Activated naive CD4-positive, alpha-beta T cell treated with anti-CD3 and anti-CD28 coated beads, Interleukin-2, amount 50 U/mL, for 72 hours (primary cell): Measurements from ENCODE around the gene PRPH2. TPM values are rescaled to one million over a fixed set of nuclear protein-coding genes. Genes with fewer than 3 reads are reported as not detected.

Experiments used
- ATAC-seq, 2 donors: fragments of 150-1000 bp; cut with Tn5 transposase; 2 replicates each; pipeline ENCODE4 v1.10.0; 2021; ENCODE audit warnings: mild to moderate bottlenecking in 2 of 2, moderate library complexity in 2 of 2
- DNase-seq, 2 donors: peaks; one replicate each; pipeline ENCODE4 v3.0.0; 2021 to 2022; ENCODE audit warnings: low spot score in 2 of 2
- H3K27ac Mint-ChIP-seq, 2 donors: one replicate each; pipeline ENCODE4 v1.8.0; 2022; ENCODE audit warnings: mild to moderate bottlenecking in 2 of 2, mixed read lengths in 2 of 2
- H3K36me3 Mint-ChIP-seq, 2 donors: one replicate each; pipeline ENCODE4 v1.8.0; 2022; ENCODE audit warnings: mixed read lengths in 2 of 2
- H3K9me3 Mint-ChIP-seq, 2 donors: one replicate each; pipeline ENCODE4 v1.8.0; 2022; ENCODE audit warnings: mixed read lengths in 2 of 2
- total RNA-seq, 2 donors: library from RNA; stranded (reverse); gene quantifications; one replicate each; pipeline ENCODE4 v1.2.3, GENCODE V29; 2022

The PRPH2 gene
- total RNA-seq: not detected

DNA sequence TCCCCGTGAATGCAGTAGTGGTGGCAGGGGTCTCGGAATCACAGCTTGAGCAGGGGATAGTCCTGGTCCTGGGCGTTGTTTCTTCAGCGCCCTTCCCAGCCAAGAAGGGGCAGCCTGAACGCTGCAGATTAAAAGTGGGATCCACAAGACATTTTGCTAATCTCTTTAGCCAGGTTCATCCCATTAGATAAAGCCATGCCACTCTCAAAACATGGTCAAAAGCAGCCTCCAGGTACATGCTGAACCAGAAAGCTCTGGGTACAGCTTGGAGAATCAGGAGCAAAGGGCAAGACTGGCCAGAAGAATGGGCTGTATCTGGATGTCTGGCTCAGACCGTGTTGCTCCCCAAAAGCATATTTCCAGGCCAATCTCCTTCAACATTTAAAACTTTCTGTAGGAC is at the start of gene PRPH2:
Gene PRPH2 (minus strand): TSS at position 101 of the 400 bp plus-strand sequence. CDS start 263 bp downstream, outside the sequence.
- Mint-ChIP-seq H3K9me3 (no peaks in the 10 kb centered on the region), H3K36me3 (no peaks in the 10 kb centered on the region), H3K27ac (no peak within 1 kb of the TSS)
- ATAC-seq (no peak), DNase-seq (no peak)

DNA sequence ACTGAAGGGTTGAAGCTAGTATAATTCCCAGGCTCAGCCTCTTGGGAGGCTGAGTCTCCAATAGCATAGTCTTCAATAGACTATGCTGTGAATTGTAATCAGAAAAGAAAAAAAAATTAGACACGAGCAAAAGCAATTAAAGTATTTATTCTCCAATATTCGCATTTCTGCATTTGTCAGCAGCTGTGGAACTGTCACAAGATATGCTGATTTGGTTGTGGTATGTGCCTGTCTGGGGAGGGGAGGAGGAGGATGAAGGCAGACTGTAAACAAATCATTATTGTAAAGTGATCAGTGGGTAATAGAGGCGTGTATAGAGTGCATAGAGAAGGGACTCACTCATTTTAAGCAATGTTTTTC is 49.3 kb upstream of the PRPH2 start:
- DNase-seq (no peak), ATAC-seq (no peak)
- peak overlapping the region; percentile 34 to 96 for H3K27ac Mint-ChIP-seq
- no peaks in the 10 kb centered on the region for H3K9me3 Mint-ChIP-seq
- peaks cover 5 to 10% of the 10 kb centered on the region in 2 donors for H3K36me3 Mint-ChIP-seq

GRCh38 chr6:42769836-42770235 is 47.4 kb upstream of the PRPH2 start:
- DNase-seq: no peak
- H3K36me3 Mint-ChIP-seq: peaks cover 5 to 10% of the 10 kb centered on the region in 2 donors
- no peak overlapping the region for H3K27ac Mint-ChIP-seq
- ATAC-seq: no peak
- no peaks in the 10 kb centered on the region for H3K9me3 Mint-ChIP-seq

GRCh38 chr6:42769051-42769450 is 46.7 kb upstream of the PRPH2 start:
- peaks cover 5 to 10% of the 10 kb centered on the region in 2 donors for H3K36me3 Mint-ChIP-seq
- no peaks in the 10 kb centered on the region for H3K9me3 Mint-ChIP-seq
- H3K27ac Mint-ChIP-seq: no peak overlapping the region
- ATAC-seq (no peak), DNase-seq (no peak)

DNA sequence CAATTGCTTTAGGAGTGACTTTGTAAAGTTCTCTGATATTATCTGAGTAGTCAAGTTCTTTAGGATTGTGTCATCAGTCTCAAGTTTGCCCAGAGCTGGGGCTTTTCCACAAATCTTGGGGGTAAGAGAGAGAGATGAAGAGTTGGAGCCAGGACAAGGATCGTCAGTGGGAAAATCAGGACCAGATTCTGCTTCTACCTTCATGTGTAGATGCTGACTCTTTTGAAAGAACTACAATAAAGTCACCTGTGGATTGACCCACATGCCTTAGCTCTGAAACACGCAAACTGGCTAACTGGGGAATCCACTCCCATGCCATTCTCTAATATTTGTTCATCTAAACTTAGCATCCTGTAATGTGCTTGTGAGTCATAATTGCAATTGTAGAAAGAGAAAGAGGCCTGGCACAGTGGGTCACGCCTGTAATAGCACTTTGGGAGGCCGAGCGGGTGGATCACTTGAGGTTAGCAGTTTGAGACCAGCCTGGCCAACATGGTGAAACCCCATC is 43.8 kb upstream of the PRPH2 start:
- H3K9me3 Mint-ChIP-seq: no peaks in the 10 kb centered on the region
- H3K27ac Mint-ChIP-seq: no peak overlapping the region
- no peak for ATAC-seq

GRCh38 chr6:42764911-42765648 is 42.7 kb upstream of the PRPH2 start:
- ATAC-seq (no peak), DNase-seq (no peak)
- no peak overlapping the region for H3K27ac Mint-ChIP-seq
- H3K9me3 Mint-ChIP-seq: no peaks in the 10 kb centered on the region
- no peaks in the 10 kb centered on the region for H3K36me3 Mint-ChIP-seq

More for the DNA sequence above, 43.8 kb upstream of the PRPH2 start:
- H3K36me3 Mint-ChIP-seq: peaks cover 5% of the 10 kb centered on the region in 2 donors
- DNase-seq: no peak

DNA sequence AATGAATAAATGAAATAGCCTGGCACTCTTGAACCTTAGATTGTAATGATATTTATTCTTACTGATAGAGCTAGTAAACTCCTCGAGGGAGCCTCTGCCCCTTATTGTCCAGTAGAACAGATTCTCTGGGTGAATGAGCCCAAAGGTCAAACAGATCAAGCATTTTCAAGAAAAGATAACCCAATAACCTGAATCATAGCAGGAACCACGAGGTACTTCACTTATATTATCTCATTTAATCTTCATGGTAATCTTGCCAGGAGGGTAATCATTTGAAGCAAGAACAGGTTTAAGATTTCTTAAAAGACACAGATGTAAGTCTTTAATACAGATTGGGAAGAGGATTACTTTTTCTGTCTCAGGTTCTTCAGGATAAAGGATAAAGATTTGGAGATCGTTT is 40.6 kb upstream of the PRPH2 start:
- ATAC-seq (no peak), DNase-seq (no peak)
- no peak overlapping the region for H3K27ac Mint-ChIP-seq
- no peaks in the 10 kb centered on the region for H3K9me3 Mint-ChIP-seq
- no peaks in the 10 kb centered on the region for H3K36me3 Mint-ChIP-seq

DNA sequence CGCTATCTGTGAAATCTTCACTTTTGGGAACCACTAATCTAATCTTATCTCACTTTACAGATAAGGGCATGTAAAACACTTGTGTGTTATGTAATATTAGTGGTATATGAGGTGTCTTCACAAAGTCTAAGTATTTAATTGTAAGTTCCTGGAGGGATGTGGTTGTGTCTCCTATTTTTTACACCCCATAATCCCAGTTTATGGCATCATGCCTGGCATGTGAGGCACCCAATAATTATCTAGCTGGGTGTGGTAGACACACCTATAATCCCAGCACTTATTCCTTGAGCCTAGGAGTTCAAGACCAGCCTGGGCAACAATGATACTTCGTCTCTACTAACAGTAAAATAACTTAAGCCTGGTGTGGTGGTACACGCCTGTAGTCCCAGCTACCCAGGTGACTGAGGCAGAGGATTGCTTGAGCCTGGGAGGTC is 40.0 kb upstream of the PRPH2 start:
- H3K27ac Mint-ChIP-seq: no peak overlapping the region
- DNase-seq: no peak
- ATAC-seq: no peak
- no peaks in the 10 kb centered on the region for H3K9me3 Mint-ChIP-seq
- no peaks in the 10 kb centered on the region for H3K36me3 Mint-ChIP-seq

DNA sequence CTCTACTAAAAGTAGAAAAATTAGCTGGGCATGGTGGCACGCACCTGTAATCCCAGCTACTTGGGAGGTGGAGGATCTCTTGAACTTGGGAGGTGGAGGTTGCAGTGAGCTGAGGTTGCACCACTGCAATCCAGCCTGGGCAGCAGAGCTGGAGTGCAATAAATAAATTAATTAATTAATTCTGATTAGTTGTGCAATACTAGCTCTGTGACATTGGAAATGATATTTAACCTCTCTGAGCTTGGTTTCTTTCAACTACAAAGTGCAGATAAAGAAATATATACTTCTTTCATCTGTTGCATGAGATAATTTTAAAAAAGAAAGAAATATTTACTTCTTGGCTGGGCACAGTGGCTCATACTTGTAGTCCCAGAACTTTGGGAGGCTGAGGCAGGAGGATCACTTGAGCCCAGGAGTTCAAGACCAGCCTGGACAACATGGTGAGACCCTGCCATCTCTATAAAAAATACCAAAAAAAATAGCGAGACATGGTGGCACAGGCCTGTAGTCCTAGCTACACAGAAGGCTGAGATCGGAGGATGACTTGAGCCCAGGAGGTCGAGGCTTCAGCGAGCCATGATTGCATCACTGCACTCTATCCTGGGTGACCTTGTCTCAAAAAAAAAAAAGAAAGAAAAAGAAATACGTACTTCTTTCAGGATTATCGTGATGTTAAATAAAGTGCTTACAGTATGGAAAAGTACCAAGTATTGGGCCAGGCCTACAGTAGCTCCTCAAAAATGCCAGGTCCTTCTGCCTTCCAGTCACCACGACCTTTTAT is 39.1 kb upstream of the PRPH2 start:
- no peak overlapping the region for H3K27ac Mint-ChIP-seq
- H3K36me3 Mint-ChIP-seq: no peaks in the 10 kb centered on the region
- DNase-seq (no peak), ATAC-seq (no peak)
- no peaks in the 10 kb centered on the region for H3K9me3 Mint-ChIP-seq

GRCh38 chr6:42758756-42759430 is 36.5 kb upstream of the PRPH2 start:
- ATAC-seq (no peak), DNase-seq (no peak)
- Mint-ChIP-seq H3K9me3 (no peaks in the 10 kb centered on the region), H3K36me3 (no peaks in the 10 kb centered on the region), H3K27ac (peak overlapping the region in 1 of 2 donors; percentile 7)

GRCh38 chr6:42756722-42757121 is 34.3 kb upstream of the PRPH2 start:
- ATAC-seq (no peak), DNase-seq (no peak)
- Mint-ChIP-seq H3K27ac (no peak overlapping the region), H3K9me3 (no peaks in the 10 kb centered on the region), H3K36me3 (peaks cover 0 to 6% of the 10 kb centered on the region in 2 donors)

DNA sequence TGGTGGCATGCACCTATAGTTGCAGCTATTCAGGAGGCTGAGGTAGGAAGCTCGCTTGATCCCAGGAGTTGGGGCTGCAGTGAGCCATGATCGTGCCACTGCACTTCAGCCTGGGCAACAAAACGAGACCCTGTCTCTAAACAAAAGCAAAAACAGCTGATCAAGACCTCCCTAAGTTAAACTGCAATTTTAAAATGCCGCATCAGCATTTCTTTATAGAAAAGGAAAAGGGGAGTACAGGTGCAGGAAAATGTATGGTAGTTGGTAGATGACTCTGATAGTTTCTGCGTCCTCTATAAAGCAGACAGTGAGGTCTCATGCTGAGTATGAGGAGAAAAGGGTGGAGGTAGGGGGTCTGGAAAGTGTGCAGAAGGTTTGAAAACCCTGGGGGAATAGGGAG is 32.4 kb upstream of the PRPH2 start:
- Mint-ChIP-seq H3K27ac (no peak overlapping the region), H3K36me3 (peaks cover 0 to 6% of the 10 kb centered on the region in 2 donors), H3K9me3 (no peaks in the 10 kb centered on the region)
- DNase-seq (no peak), ATAC-seq (no peak)

DNA sequence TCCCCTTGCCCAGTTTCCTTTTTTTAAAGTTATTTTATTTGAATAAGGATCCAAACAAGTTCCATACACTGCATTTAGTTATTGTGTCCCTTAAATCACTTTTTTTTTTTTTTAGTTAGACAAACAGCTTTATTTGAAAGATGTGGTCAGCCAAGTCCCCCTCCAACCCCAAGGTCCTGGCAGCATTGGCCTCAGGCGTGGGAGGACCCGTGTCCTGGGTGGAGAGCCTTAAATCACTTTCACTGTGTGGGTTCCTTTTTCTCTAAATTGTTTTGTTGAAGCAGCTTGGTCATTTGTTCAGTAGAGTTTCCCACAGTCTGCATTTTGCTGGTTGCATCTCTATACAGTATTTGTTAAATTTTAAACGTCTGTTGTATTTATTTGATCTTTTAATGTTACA is 28.7 kb upstream of the PRPH2 start:
- ATAC-seq (no peak), DNase-seq (no peak)
- H3K27ac Mint-ChIP-seq: no peak overlapping the region
- peaks cover 6 to 18% of the 10 kb centered on the region in 2 donors for H3K36me3 Mint-ChIP-seq
- H3K9me3 Mint-ChIP-seq: no peaks in the 10 kb centered on the region

DNA sequence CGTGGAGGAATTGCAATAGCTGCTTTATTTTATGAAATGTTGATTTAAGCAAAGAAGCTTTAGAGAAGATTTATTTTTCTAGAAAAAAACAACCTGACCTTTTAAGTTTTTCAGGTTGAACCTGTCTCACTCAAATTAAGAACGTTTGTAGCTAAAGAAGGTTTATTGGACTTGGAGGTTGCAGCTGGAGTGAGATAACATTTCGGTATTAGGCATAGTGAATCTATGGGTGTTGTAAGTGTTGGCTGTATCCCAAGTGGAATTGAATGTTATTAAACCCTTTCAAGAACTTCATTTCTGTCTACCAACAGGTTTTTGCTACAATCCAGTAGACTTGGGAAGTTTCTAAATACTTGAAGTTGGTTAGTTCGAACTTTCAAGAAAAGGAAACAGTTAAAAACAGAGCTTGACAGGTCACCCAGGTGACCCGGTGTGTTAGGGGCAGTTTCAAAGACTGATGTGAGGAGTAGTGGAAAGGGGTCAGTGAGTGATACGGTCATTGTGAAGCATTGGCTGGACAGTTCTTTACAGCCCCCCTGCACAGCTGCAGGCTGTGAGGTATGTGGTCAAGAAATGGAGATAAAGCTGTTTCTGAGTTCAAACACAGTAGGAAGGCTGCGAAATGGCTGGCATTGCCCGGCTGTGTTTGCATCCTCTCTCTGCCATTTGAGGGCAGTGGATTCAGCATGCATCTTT is 26.0 kb upstream of the PRPH2 start:
- no peak for ATAC-seq
- no peak overlapping the region for H3K27ac Mint-ChIP-seq
- no peak for DNase-seq
- peaks cover 22 to 30% of the 10 kb centered on the region in 2 donors for H3K36me3 Mint-ChIP-seq
- H3K9me3 Mint-ChIP-seq: no peaks in the 10 kb centered on the region

GRCh38 chr6:42746463-42747391 is 24.3 kb upstream of the PRPH2 start:
- Mint-ChIP-seq H3K27ac (peak overlapping the region; percentile 90 to 97), H3K9me3 (peaks cover 0 to 7% of the 10 kb centered on the region in 2 donors), H3K36me3 (peaks cover 26% of the 10 kb centered on the region in 2 donors)
- ATAC-seq: peak; percentile 60 to 76
- peak; percentile 79 to 82 for DNase-seq
